Lung (tissue), 12 donors: ENCODE measurements around the gene LMOD1. TPM values are rescaled to one million over a fixed set of nuclear protein-coding genes. Genes with fewer than 3 reads are reported as not detected.
A peak's percentile ranks its signal among the peaks of the same experiment; 100 is the strongest.
"Not testable (repeated sequence)": the region's sequence is repeated elsewhere in the genome, so short reads cannot be mapped to it uniquely, and the experiment has no call there.

ENCODE experiments used
- ATAC-seq: fragments of 200-7000 bp; cut with Tn5 transposase; one replicate; pipeline ENCODE4 v1.9.1; 2020; ENCODE audit warnings: moderate number of reproducible peaks; ENCODE audit not compliant: insufficient read depth, low FRiP score
- DNase-seq, 3 donors: peaks; one replicate each; pipeline ENCODE4 v3.0.0-alpha.2; 2013 to 2017
- H3K27ac ChIP-seq, 2 donors: one replicate each; pipeline ENCODE4 v1.5.1; 2013; ENCODE audit warnings: mild to moderate bottlenecking in 2 of 2, moderate library complexity in 2 of 2, control low read depth in 1 of 2, inconsistent platforms in 1 of 2, low read depth in 1 of 2, low read length in 1 of 2
- H3K27me3 ChIP-seq, 3 donors: one replicate each; pipeline ENCODE4 v1.5.1; 2013; ENCODE audit warnings: low read length in 2 of 3; ENCODE audit not compliant: control insufficient read depth in 3 of 3, insufficient read depth in 3 of 3
- H3K36me3 ChIP-seq, 4 donors: one replicate each; pipeline ENCODE4 v1.5.1; 2013; ENCODE audit warnings: low read length in 4 of 4, mild to moderate bottlenecking in 1 of 4, moderate library complexity in 1 of 4; ENCODE audit not compliant: control insufficient read depth in 4 of 4, insufficient read depth in 4 of 4
- H3K4me1 ChIP-seq, 5 donors: one replicate each; pipeline ENCODE4 v1.5.1; 2013; ENCODE audit warnings: low read length in 5 of 5, mild to moderate bottlenecking in 2 of 5, moderate library complexity in 1 of 5; ENCODE audit not compliant: control insufficient read depth in 5 of 5, insufficient read depth in 5 of 5
- H3K4me3 ChIP-seq: one replicate; pipeline ENCODE4 v1.5.1; 2013; ENCODE audit warnings: mild to moderate bottlenecking, control low read depth, moderate library complexity
- H3K9ac ChIP-seq, 2 donors: one replicate each; pipeline ENCODE4 v1.5.1; 2013; ENCODE audit warnings: low read length in 2 of 2, control low read depth in 1 of 2; ENCODE audit not compliant: insufficient read depth in 1 of 2
- H3K9me3 ChIP-seq, 4 donors: one replicate each; pipeline ENCODE4 v1.5.1; 2013; ENCODE audit warnings: low read length in 3 of 4, mild to moderate bottlenecking in 1 of 4, moderate library complexity in 1 of 4; ENCODE audit not compliant: control insufficient read depth in 4 of 4, insufficient read depth in 3 of 4
- CTCF ChIP-seq: IDR thresholded peaks from 2 replicates; pipeline ENCODE4 v1.5.1; 2012; ENCODE audit warnings: mild to moderate bottlenecking; ENCODE audit errors: control extremely low read depth, extremely low read depth
- WGBS, 2 donors: extraction: QIAGEN DNeasy Blood & Tissue Kit; methylation state at CpG; one replicate each; pipeline ENCODE4 v1.1.7; 2013; 5-methylcytosine and 5-hydroxymethylcytosine counted together
- polyA plus RNA-seq, 2 donors: library from polyadenylated mRNA; stranded (reverse); fragments of 200-250 nt; gene quantifications; one replicate each; pipeline ENCODE4 v1.2.1, GENCODE V29; 2013
- total RNA-seq, 2 donors: library from RNA; depleted of rRNA in 1 of 2; stranded (reverse); fragments of >200 nt in 1 of 2; gene quantifications; one replicate each; pipeline ENCODE4 v1.2.1, GENCODE V29; 2014 to 2021
- donor health status: control.
- donor health status: control.
- donor health status: Bipolar disorder and iron deficiency.
- donor health status: healthy.
- donor health status: DM: yes; HTN: yes; CAD: no.

LMOD1 gene
- total and polyA plus RNA-seq, 4 donors, result 9.6 to 25.1 (median 18.2) TPM

- DNase-seq, result no peak
- peaks cover 0 to 9% (median 3%) of the 10 kb centered on the region in 3 donors for H3K27me3 ChIP-seq
- H3K27ac ChIP-seq, result peak overlapping the region in 1 of 2 donors; percentile 7
- TF ChIP-seq CTCF, result no peak
- no peaks in the 10 kb centered on the region for H3K36me3 ChIP-seq
- 85 to 91% methylated on average over 6 of the region's 6 CpGs for WGBS, 2 donors
- peaks cover 0 to 24% (median 4%) of the 10 kb centered on the region in 5 donors for H3K4me1 ChIP-seq
- ATAC-seq, result no peak
- peak overlapping the region; percentile 29 for H3K4me3 ChIP-seq
- H3K9ac ChIP-seq, result no peak overlapping the region
- no peaks in the 10 kb centered on the region for H3K9me3 ChIP-seq
Measured at GRCh38 chr1:201944002-201944401, 2.3 kb downstream of the LMOD1 start.

DNA sequence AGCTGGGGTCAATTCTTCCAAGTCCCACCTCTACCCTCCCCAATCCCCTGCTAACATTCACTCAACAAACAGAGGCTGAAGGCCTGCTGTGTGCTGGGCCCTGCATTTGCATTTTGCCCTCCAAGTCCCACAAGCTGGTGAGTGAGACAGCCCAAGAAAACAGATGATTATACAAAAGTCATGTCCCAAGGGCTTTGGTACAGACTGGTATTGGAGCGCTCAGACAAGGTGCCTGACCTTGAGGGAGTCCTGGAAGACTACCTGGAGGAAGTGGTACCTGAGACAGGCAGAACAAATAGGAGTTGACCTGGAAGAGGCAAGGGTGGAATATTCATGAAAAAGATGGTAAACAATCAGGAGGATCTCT, 4.2 kb downstream of the LMOD1 start:
- Histone ChIP-seq H3K27me3 (peaks cover 0 to 7% (median 0%) of the 10 kb centered on the region in 3 donors), H3K36me3 (no peaks in the 10 kb centered on the region), H3K4me3 (no peak overlapping the region), H3K27ac (no peak overlapping the region), H3K9ac (no peak overlapping the region), H3K4me1 (peaks cover 0 to 24% (median 7%) of the 10 kb centered on the region in 5 donors), H3K9me3 (no peaks in the 10 kb centered on the region)
- WGBS, 2 donors, result 93 to 100% methylated on average over 1 of the region's 1 CpG
- DNase-seq (no peak), ATAC-seq (no peak)
- no peak for TF ChIP-seq CTCF

DNA sequence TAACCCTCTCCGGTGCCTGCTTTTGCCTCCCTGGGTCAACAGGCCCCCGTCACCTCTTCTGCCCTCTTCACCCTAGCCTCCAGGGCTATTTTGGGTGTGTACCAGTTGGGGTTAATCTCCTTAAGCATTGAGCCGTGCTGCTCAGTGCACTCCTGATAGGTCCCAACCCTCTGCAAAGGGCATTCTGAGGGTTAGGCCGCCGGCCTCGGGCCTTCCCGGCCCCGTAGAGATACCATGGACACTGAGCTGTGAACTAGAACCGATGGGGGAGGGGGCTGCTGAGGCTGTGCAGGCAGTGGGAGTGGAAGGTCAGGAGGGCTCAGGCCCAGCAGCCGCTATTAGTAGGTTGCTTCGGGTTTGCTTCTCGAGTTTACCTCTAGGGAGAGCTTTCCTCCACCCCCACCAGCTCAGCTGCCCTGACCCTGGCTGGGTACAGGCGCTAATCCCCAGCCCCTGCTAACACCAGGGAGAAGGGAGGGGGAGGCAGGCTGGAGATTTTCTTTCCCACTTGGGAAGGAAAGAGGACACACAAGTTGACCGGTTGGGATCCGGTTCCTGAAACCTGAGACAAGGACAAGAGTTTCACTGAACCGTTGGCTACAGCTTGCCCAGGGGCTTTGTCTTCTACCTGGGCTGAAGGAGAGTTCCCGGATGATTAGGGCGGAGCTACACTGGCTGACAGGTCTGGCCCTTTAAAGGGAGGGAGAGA, 4.8 kb downstream of the LMOD1 start:
- no peak overlapping the region for H3K4me3 ChIP-seq
- WGBS, 2 donors, result 72 to 75% methylated on average over 18 of the region's 18 CpGs
- H3K27me3 ChIP-seq, result peaks cover 0 to 7% (median 0%) of the 10 kb centered on the region in 3 donors
- H3K36me3 ChIP-seq, result no peaks in the 10 kb centered on the region
- peak overlapping the region in 1 of 2 donors; percentile 35 for H3K27ac ChIP-seq
- H3K4me1 ChIP-seq, result peaks cover 0 to 18% (median 7%) of the 10 kb centered on the region in 5 donors
- DNase-seq (peak in 1 of 3 donors; percentile 33), ATAC-seq (no peak)
- H3K9ac ChIP-seq, result no peak overlapping the region
- no peak for TF ChIP-seq CTCF
- H3K9me3 ChIP-seq, result no peaks in the 10 kb centered on the region

GRCh38 chr1:201940316-201940715, 6.0 kb downstream of the LMOD1 start:
- WGBS, 2 donors, result 93 to 97% methylated on average over 10 of the region's 10 CpGs
- not testable (repeated sequence) for H3K27ac ChIP-seq, H3K9ac ChIP-seq, ATAC-seq, H3K9me3 ChIP-seq, H3K36me3 ChIP-seq, H3K4me3 ChIP-seq, DNase-seq, H3K4me1 ChIP-seq, H3K27me3 ChIP-seq
